ENCODE measurements around the gene COMMD4.

The COMMD4 gene

DNA sequence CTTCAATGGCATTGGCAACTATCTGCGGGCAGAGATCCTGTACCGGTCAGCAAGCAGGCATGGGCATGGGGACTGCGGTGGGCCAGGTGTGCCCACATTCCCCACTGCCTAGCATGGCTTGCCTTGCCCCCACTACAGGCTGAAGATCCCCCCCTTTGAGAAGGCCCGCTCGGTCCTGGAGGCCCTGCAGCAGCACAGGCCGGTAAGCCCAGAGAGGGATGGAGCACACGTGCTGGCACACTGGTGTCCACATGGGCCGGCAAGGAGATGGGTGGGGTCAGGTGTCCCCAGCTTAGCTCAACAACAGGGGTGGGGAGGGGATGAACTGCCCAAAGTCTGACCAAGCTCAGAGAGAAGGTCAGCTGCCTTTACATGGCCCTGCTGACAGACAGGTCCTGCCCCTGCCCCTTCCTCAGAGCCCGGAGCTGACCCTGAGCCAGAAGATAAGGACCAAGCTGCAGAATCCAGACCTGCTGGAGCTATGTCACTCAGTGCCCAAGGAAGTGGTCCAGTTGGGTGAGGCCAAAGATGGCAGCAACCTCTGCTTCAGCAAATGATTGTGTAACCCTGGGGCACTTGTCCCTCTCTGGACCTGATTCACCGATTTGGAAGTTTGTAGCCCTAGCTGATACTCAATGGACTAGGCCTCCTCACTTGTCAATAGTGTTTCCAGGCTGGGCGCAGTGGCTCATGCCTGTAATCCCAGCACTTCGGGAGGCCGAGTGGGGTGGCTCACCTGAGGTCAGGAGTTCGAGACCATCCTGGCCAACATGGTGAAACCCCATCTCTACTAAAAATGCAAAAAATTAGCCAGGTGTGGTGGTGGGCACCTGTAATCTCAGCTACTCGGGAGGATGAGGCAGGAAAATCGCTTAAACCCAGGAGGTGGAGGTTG is 16.6 kb downstream of the COMMD4 start:
- Histone ChIP-seq H3K27me3 (peaks cover 26% of the 10 kb centered on the region), H3K4me3 (ENCODE audit: low read depth, low read length) (no peak overlapping the region), H3K9me3 (no peaks in the 10 kb centered on the region), H3K4me1 (no peaks in the 10 kb centered on the region), H3K36me3 (0 out of 2 replicates have a peak, but pooled peaks cover 4% of the 10 kb centered on the region)
- TF ChIP-seq, protein P1, sequence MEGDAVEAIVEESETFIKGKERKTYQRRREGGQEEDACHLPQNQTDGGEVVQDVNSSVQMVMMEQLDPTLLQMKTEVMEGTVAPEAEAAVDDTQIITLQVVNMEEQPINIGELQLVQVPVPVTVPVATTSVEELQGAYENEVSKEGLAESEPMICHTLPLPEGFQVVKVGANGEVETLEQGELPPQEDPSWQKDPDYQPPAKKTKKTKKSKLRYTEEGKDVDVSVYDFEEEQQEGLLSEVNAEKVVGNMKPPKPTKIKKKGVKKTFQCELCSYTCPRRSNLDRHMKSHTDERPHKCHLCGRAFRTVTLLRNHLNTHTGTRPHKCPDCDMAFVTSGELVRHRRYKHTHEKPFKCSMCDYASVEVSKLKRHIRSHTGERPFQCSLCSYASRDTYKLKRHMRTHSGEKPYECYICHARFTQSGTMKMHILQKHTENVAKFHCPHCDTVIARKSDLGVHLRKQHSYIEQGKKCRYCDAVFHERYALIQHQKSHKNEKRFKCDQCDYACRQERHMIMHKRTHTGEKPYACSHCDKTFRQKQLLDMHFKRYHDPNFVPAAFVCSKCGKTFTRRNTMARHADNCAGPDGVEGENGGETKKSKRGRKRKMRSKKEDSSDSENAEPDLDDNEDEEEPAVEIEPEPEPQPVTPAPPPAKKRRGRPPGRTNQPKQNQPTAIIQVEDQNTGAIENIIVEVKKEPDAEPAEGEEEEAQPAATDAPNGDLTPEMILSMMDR (IDR thresholded peaks at IDR 0.05; ENCODE audit: low read depth, low read length) = no peak
- DNase-seq = no peak

DNA sequence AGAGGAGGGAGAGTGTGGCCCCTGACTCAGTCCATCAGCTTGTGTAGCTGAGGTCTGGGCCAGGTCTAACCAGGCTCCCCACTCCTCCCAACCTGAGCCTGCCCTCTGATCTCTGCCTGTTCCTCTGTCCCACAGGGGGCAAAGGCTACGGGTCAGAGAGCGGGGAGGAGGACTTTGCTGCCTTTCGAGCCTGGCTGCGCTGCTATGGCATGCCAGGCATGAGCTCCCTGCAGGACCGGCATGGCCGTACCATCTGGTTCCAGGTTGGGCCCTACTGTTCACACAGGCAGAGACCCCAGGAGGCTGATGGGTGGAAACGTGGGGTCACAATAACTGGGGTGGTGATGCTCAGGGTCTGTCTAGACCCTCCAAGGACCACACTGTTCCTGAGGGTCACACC is 17.7 kb downstream of the COMMD4 start:
- TF ChIP-seq, protein P1 (IDR thresholded peaks at IDR 0.05; ENCODE audit: low read depth, low read length) = no peak
- Histone ChIP-seq H3K4me1 (no peaks in the 10 kb centered on the region), H3K27me3 (peaks cover 14% of the 10 kb centered on the region), H3K9me3 (no peaks in the 10 kb centered on the region), H3K4me3 (ENCODE audit: low read depth, low read length) (no peak overlapping the region), H3K36me3 (peaks cover 11% of the 10 kb centered on the region)
- no peak for DNase-seq

DNA sequence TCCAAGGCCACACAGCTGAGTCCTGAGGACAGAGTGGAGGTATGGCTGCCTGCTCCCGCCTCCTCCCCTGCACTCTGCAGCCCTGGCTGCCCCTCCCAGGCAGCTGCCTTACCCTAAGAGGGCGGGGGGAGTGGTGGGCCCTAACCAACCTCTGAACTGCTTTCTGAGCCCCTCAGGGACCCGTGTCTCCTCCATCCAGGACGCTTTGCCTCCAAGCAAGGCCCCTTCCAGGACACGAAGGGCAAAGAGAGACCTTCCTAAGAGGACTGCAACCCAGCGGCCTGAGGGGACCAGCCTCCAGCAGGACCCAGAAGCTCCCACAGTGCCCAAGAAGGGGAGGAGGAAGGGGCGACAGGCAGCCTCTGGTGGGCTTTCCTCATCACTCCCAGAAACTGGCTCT is 18.6 kb downstream of the COMMD4 start:
- H3K4me1 ChIP-seq = no peaks in the 10 kb centered on the region
- peaks cover 14% of the 10 kb centered on the region for H3K36me3 ChIP-seq
- H3K4me3 ChIP-seq (ENCODE audit: low read depth, low read length) = no peak overlapping the region
- no peaks in the 10 kb centered on the region for H3K9me3 ChIP-seq
- peaks cover 6% of the 10 kb centered on the region for H3K27me3 ChIP-seq
- DNase-seq = no peak
- TF ChIP-seq, protein P1 (IDR thresholded peaks at IDR 0.05; ENCODE audit: low read depth, low read length) = no peak

DNA sequence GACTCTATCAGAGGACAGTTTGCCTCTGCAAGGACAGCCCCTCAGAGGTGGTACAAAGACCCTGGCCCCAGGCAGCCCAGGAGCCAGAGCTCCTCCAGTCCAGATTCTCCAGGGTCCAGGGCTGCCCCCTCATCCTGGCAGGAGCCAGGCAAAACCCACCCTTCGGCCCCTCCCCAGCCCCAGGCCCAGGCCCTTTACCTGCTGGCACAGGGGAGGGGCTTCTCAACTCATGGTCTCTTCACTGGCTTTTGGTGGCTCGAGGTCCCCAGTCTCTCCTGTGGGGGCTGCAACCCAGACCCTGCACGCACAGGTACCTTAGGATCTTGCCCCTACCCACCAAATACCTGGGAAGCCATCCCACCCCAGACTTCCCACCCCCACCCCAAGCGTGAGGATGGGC is 19.5 kb downstream of the COMMD4 start:
- no peak for DNase-seq
- no peak overlapping the region for H3K4me3 ChIP-seq (ENCODE audit: low read depth, low read length)
- no peaks in the 10 kb centered on the region for H3K9me3 ChIP-seq
- H3K27me3 ChIP-seq = no peaks in the 10 kb centered on the region
- H3K4me1 ChIP-seq = no peaks in the 10 kb centered on the region
- TF ChIP-seq, protein P1 (IDR thresholded peaks at IDR 0.05; ENCODE audit: low read depth, low read length) = no peak
- H3K36me3 ChIP-seq = peaks cover 19% of the 10 kb centered on the region

DNA sequence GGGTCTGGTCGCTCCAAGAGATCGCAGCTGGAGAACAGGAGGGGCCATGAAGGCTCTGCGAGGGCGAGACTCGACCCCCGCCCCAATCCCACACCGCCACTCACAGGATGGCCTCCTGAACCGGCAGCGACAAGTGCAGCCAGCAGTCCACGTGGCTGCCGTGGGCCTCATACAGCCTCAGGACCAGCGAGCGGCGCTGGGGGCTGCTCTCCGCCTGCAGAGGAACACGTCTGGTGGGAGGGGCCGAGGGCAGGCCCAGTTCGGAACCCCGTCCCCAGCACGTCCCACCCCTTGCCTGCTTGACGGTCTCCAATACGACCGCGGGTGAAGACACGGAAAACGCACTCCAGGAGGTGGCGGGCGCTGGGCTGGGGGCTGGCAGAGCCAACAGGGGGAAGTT is 20.1 kb downstream of the COMMD4 start:
- no peaks in the 10 kb centered on the region for H3K4me1 ChIP-seq
- peaks cover 20% of the 10 kb centered on the region for H3K36me3 ChIP-seq
- no peak overlapping the region for H3K4me3 ChIP-seq (ENCODE audit: low read depth, low read length)
- H3K9me3 ChIP-seq = no peaks in the 10 kb centered on the region
- TF ChIP-seq, protein P1 (IDR thresholded peaks at IDR 0.05; ENCODE audit: low read depth, low read length) = no peak
- no peak for DNase-seq
- no peaks in the 10 kb centered on the region for H3K27me3 ChIP-seq

DNA sequence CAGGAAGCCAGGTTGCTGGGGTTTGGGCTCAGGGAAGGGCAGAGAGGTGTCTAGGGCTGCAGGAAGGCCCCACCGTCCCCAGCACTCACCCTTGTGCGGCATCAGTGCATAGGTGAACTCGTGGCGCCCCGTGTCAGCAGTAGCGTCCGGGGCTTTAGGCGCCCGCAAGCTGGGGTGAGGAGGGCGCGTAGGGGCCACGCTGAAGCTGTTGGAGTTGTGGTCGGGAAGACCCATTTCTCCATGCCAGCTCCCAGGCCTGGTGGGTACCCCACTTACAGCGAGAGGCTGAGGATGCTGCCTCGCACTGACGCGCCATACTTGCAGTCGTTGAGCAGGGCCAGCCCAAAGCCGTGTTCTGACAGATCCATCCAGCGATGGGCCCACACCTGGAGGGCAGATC is 20.7 kb downstream of the COMMD4 start:
- Histone ChIP-seq H3K4me3 (ENCODE audit: low read depth, low read length) (no peak overlapping the region), H3K9me3 (no peaks in the 10 kb centered on the region), H3K27me3 (no peaks in the 10 kb centered on the region), H3K36me3 (peaks cover 25% of the 10 kb centered on the region), H3K4me1 (no peaks in the 10 kb centered on the region)
- TF ChIP-seq, protein P1 (IDR thresholded peaks at IDR 0.05; ENCODE audit: low read depth, low read length) = no peak
- no peak for DNase-seq
